Mesothelial cell of epicardium (in vitro differentiated cells): ENCODE results near the gene PRKCA. TPM values are rescaled to one million over a fixed set of nuclear protein-coding genes. Genes with fewer than 3 reads are reported as not detected.
A peak's percentile ranks its signal among the peaks of the same experiment; 100 is the strongest.

ENCODE experiments used
- DNase-seq, 2 experiments: peaks; one replicate each; pipeline ENCODE4 v3.0.0; 2021; ENCODE audit warnings: low spot score in 2 of 2; ENCODE audit not compliant: unreplicated experiment in 2 of 2
- H3K27ac Mint-ChIP-seq: 2 replicates; pipeline ENCODE4 v1.8.0; 2021; ENCODE audit warnings: mixed read lengths
- H3K27me3 Mint-ChIP-seq: 2 replicates; pipeline ENCODE4 v1.8.0; 2021; ENCODE audit warnings: low read depth, mixed read lengths
- H3K36me3 Mint-ChIP-seq: 2 replicates; pipeline ENCODE4 v1.8.0; 2021; ENCODE audit warnings: mixed read lengths
- H3K4me1 Mint-ChIP-seq: 2 replicates; pipeline ENCODE4 v1.8.0; 2021; ENCODE audit warnings: mixed read lengths
- H3K4me3 Mint-ChIP-seq: 2 replicates; pipeline ENCODE4 v1.8.0; 2021; ENCODE audit warnings: mild to moderate bottlenecking, moderate library complexity, mixed read lengths
- H3K9me3 Mint-ChIP-seq: 2 replicates; pipeline ENCODE4 v1.8.0; 2021; ENCODE audit warnings: mixed read lengths
- total RNA-seq: library from RNA; stranded (reverse); gene quantifications from 3 replicates; pipeline ENCODE4 v1.2.1, GENCODE V29; 2021
- TF ChIP-seq, protein P1 (sequence below): fragments of 200-600 bp; sonication (generic); IDR thresholded peaks from one replicate; pipeline ENCODE4 v1.5.0; 2021; ENCODE audit warnings: antibody characterized with exemption; ENCODE audit not compliant: unreplicated experiment

Gene PRKCA
- total RNA-seq, 1 donor from 2014 or later = 15.2 TPM

GRCh38 chr17:66468241-66469087, 166.1 kb downstream of the PRKCA start:
- H3K4me3 Mint-ChIP-seq = no peak overlapping the region
- peaks cover 38% of the 10 kb centered on the region for H3K4me1 Mint-ChIP-seq
- no peaks in the 10 kb centered on the region for H3K9me3 Mint-ChIP-seq
- DNase-seq = no peak
- H3K27me3 Mint-ChIP-seq = peaks cover 4% of the 10 kb centered on the region
- no peaks in the 10 kb centered on the region for H3K36me3 Mint-ChIP-seq
- peak overlapping the region; percentile 77 for H3K27ac Mint-ChIP-seq
- TF ChIP-seq, protein P1, sequence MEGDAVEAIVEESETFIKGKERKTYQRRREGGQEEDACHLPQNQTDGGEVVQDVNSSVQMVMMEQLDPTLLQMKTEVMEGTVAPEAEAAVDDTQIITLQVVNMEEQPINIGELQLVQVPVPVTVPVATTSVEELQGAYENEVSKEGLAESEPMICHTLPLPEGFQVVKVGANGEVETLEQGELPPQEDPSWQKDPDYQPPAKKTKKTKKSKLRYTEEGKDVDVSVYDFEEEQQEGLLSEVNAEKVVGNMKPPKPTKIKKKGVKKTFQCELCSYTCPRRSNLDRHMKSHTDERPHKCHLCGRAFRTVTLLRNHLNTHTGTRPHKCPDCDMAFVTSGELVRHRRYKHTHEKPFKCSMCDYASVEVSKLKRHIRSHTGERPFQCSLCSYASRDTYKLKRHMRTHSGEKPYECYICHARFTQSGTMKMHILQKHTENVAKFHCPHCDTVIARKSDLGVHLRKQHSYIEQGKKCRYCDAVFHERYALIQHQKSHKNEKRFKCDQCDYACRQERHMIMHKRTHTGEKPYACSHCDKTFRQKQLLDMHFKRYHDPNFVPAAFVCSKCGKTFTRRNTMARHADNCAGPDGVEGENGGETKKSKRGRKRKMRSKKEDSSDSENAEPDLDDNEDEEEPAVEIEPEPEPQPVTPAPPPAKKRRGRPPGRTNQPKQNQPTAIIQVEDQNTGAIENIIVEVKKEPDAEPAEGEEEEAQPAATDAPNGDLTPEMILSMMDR = no peak

GRCh38 chr17:66469088-66469442, 166.7 kb downstream of the PRKCA start:
- no peak overlapping the region for H3K4me3 Mint-ChIP-seq
- no peaks in the 10 kb centered on the region for H3K9me3 Mint-ChIP-seq
- H3K4me1 Mint-ChIP-seq = peaks cover 37% of the 10 kb centered on the region
- no peaks in the 10 kb centered on the region for H3K36me3 Mint-ChIP-seq
- H3K27ac Mint-ChIP-seq = peak overlapping the region; percentile 77
- H3K27me3 Mint-ChIP-seq = peaks cover 4% of the 10 kb centered on the region
- TF ChIP-seq, protein P1 = no peak
- no peak for DNase-seq

DNA sequence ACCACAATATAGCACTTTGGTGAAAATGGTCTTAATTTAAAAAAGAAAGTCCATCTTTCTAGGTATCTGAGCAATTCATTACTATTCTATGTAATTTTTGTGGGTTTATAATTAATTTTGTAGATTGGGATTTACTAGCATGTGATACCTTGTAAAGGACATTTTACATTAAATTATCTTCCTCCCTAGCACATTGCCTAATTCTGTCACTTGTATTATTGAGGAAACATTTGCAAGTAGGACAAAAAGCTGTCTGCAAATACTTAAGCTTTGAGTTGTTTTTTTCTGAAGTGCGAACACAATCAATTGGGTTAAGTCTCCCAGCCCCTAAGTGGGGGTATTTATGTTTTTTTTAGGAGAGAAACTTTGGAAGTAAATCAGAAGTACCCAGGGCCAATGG, 167.0 kb downstream of the PRKCA start:
- DNase-seq = no peak
- Mint-ChIP-seq H3K27me3 (peaks cover 4% of the 10 kb centered on the region), H3K27ac (peak overlapping the region; percentile 34), H3K4me3 (no peak overlapping the region), H3K9me3 (no peaks in the 10 kb centered on the region), H3K4me1 (peaks cover 37% of the 10 kb centered on the region), H3K36me3 (no peaks in the 10 kb centered on the region)
- TF ChIP-seq, protein P1 = no peak

DNA sequence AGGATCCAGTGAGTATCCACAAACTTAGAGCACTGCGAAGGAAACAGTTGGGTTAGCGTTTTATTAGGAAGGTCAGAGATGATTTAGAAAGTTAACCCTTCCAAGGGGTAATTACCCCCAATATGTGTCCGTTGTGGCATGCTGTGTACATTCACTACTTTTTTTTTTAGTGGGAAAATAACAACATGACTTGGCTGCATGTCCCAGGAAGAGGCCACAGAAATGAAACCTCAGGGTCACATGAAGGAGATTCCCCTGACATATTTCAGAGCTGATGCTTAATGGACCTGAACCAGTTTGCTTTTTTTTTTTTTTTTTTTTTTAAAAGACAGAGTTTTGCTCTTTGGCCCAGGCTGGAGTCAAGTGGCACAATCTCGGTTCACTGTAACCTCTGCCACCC, 167.5 kb downstream of the PRKCA start:
- peak overlapping the region; percentile 34 for H3K27ac Mint-ChIP-seq
- H3K36me3 Mint-ChIP-seq = no peaks in the 10 kb centered on the region
- DNase-seq = no peak
- H3K4me1 Mint-ChIP-seq = peaks cover 41% of the 10 kb centered on the region
- TF ChIP-seq, protein P1 = no peak
- H3K9me3 Mint-ChIP-seq = no peaks in the 10 kb centered on the region
- H3K4me3 Mint-ChIP-seq = no peak overlapping the region
- H3K27me3 Mint-ChIP-seq = peaks cover 4% of the 10 kb centered on the region

GRCh38 chr17:66472123-66472522, 169.7 kb downstream of the PRKCA start:
- H3K36me3 Mint-ChIP-seq = no peaks in the 10 kb centered on the region
- no peak overlapping the region for H3K4me3 Mint-ChIP-seq
- peaks cover 4% of the 10 kb centered on the region for H3K27me3 Mint-ChIP-seq
- peaks cover 33% of the 10 kb centered on the region for H3K4me1 Mint-ChIP-seq
- TF ChIP-seq, protein P1 = no peak
- no peak for DNase-seq
- H3K27ac Mint-ChIP-seq = no peak overlapping the region
- no peaks in the 10 kb centered on the region for H3K9me3 Mint-ChIP-seq
